Liver (tissue), 3 donors: ENCODE results near the gene CREBBP.

Experiments
- GABPA ChIP-seq, 2 donors: IDR thresholded peaks in 1 of 2; conservative IDR thresholded peaks in 1 of 2; 2 replicates each; pipeline ENCODE4 v1.6.1; 2016; ENCODE audit warnings: antibody characterized with exemption in 2 of 2, mild to moderate bottlenecking in 1 of 2, moderate library complexity in 1 of 2
- NR2F2 ChIP-seq: IDR thresholded peaks from 2 replicates; pipeline ENCODE4 v1.6.1; 2016; ENCODE audit warnings: antibody characterized with exemption
- RAD21 ChIP-seq, 2 donors: IDR thresholded peaks; 2 replicates each; pipeline ENCODE4 v1.6.1; 2016; ENCODE audit warnings: antibody characterized with exemption in 2 of 2, mild to moderate bottlenecking in 2 of 2
- RXRA ChIP-seq, 2 donors: IDR thresholded peaks; 2 replicates each; pipeline ENCODE4 v1.6.1; 2017 to 2018; ENCODE audit warnings: antibody characterized with exemption in 2 of 2, mild to moderate bottlenecking in 1 of 2
- SP1 ChIP-seq: IDR thresholded peaks from 2 replicates; pipeline ENCODE4 v1.6.1; 2018; ENCODE audit warnings: antibody characterized with exemption, mild to moderate bottlenecking
- TAF1 ChIP-seq: conservative IDR thresholded peaks from 2 replicates; pipeline ENCODE4 v1.6.1; 2016; ENCODE audit warnings: antibody characterized with exemption, mild to moderate bottlenecking
- TF ChIP-seq, protein P1 (sequence below): fragments of 150-350 bp; IDR thresholded peaks from 2 replicates; pipeline ENCODE4 v1.5.1; 2017; ENCODE audit warnings: improper control_type of control experiment, low read depth, low read length; ENCODE audit not compliant: missing input control
- TF ChIP-seq, protein P2 (sequence below): IDR thresholded peaks from 2 replicates; pipeline ENCODE4 v1.6.1; 2016; ENCODE audit warnings: antibody characterized with exemption
- TF ChIP-seq, protein P3 (sequence below): IDR thresholded peaks from 2 replicates; pipeline ENCODE4 v1.6.1; 2016; ENCODE audit warnings: antibody characterized with exemption
- TF ChIP-seq, protein P4 (sequence below): IDR thresholded peaks from 2 replicates; pipeline ENCODE4 v1.6.1; 2016; ENCODE audit warnings: antibody characterized with exemption
- TF ChIP-seq, protein P5 (sequence below): IDR thresholded peaks from 2 replicates; pipeline ENCODE4 v1.6.1; 2016; ENCODE audit warnings: antibody characterized with exemption, mild to moderate bottlenecking
- donor health status: healthy.
- donor health status: healthy.

DNA sequence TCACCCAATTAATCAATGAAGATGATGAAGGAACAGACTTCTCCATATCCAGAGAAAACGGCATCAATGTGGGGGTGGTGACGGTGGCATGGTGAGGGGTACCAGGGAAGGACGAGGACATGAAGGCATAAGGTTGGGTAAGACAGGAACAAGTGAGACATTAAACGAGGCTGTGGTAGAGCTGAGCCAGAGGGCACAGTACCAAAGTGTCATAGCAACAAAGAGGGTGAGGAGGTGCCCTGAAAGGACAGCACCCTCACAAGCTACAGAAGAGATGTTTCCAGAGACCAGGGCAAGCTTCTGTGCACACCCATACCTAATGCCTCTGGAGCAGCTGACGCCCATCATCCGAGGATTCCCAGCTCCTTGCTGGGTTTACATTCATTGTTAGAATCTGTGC, 105.7 kb downstream of the CREBBP start:
- TF ChIP-seq, protein P1, sequence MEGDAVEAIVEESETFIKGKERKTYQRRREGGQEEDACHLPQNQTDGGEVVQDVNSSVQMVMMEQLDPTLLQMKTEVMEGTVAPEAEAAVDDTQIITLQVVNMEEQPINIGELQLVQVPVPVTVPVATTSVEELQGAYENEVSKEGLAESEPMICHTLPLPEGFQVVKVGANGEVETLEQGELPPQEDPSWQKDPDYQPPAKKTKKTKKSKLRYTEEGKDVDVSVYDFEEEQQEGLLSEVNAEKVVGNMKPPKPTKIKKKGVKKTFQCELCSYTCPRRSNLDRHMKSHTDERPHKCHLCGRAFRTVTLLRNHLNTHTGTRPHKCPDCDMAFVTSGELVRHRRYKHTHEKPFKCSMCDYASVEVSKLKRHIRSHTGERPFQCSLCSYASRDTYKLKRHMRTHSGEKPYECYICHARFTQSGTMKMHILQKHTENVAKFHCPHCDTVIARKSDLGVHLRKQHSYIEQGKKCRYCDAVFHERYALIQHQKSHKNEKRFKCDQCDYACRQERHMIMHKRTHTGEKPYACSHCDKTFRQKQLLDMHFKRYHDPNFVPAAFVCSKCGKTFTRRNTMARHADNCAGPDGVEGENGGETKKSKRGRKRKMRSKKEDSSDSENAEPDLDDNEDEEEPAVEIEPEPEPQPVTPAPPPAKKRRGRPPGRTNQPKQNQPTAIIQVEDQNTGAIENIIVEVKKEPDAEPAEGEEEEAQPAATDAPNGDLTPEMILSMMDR = no peak
- TF ChIP-seq RAD21 (IDR thresholded peaks at IDR 0.05) (no peak), NR2F2 (no peak), RXRA (IDR thresholded peaks at IDR 0.05) (no peak), SP1 (no peak), GABPA (IDR thresholded peaks at IDR 0.05 in 1 of 2, conservative IDR thresholded peaks at IDR 0.05 in 1 of 2) (no peak), TAF1 (no peak)
- TF ChIP-seq, protein P2, sequence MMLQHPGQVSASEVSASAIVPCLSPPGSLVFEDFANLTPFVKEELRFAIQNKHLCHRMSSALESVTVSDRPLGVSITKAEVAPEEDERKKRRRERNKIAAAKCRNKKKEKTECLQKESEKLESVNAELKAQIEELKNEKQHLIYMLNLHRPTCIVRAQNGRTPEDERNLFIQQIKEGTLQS = no peak
- TF ChIP-seq, protein P3, sequence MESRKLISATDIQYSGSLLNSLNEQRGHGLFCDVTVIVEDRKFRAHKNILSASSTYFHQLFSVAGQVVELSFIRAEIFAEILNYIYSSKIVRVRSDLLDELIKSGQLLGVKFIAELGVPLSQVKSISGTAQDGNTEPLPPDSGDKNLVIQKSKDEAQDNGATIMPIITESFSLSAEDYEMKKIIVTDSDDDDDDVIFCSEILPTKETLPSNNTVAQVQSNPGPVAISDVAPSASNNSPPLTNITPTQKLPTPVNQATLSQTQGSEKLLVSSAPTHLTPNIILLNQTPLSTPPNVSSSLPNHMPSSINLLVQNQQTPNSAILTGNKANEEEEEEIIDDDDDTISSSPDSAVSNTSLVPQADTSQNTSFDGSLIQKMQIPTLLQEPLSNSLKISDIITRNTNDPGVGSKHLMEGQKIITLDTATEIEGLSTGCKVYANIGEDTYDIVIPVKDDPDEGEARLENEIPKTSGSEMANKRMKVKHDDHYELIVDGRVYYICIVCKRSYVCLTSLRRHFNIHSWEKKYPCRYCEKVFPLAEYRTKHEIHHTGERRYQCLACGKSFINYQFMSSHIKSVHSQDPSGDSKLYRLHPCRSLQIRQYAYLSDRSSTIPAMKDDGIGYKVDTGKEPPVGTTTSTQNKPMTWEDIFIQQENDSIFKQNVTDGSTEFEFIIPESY = no peak
- TF ChIP-seq, protein P4, sequence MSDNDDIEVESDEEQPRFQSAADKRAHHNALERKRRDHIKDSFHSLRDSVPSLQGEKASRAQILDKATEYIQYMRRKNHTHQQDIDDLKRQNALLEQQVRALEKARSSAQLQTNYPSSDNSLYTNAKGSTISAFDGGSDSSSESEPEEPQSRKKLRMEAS = no peak
- TF ChIP-seq, protein P5, sequence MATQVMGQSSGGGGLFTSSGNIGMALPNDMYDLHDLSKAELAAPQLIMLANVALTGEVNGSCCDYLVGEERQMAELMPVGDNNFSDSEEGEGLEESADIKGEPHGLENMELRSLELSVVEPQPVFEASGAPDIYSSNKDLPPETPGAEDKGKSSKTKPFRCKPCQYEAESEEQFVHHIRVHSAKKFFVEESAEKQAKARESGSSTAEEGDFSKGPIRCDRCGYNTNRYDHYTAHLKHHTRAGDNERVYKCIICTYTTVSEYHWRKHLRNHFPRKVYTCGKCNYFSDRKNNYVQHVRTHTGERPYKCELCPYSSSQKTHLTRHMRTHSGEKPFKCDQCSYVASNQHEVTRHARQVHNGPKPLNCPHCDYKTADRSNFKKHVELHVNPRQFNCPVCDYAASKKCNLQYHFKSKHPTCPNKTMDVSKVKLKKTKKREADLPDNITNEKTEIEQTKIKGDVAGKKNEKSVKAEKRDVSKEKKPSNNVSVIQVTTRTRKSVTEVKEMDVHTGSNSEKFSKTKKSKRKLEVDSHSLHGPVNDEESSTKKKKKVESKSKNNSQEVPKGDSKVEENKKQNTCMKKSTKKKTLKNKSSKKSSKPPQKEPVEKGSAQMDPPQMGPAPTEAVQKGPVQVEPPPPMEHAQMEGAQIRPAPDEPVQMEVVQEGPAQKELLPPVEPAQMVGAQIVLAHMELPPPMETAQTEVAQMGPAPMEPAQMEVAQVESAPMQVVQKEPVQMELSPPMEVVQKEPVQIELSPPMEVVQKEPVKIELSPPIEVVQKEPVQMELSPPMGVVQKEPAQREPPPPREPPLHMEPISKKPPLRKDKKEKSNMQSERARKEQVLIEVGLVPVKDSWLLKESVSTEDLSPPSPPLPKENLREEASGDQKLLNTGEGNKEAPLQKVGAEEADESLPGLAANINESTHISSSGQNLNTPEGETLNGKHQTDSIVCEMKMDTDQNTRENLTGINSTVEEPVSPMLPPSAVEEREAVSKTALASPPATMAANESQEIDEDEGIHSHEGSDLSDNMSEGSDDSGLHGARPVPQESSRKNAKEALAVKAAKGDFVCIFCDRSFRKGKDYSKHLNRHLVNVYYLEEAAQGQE = no peak
